HFFc6 (cell line): ENCODE data around the gene ANKS6. TPM values are rescaled to one million over a fixed set of nuclear protein-coding genes. Genes with fewer than 3 reads are reported as not detected.

Source experiments
- DNase-seq: peaks from one replicate; pipeline ENCODE4 v3.0.0-alpha.2; 2018
- H3K27ac Mint-ChIP-seq: 2 replicates; pipeline ENCODE4 v1.8.0; 2020; ENCODE audit warnings: mild to moderate bottlenecking, mixed read lengths
- H3K27me3 Mint-ChIP-seq: 2 replicates; pipeline ENCODE4 v1.8.0; 2021; ENCODE audit warnings: mild to moderate bottlenecking, moderate library complexity, mixed read lengths; ENCODE audit not compliant: insufficient read depth
- H3K36me3 Mint-ChIP-seq: 2 replicates; pipeline ENCODE4 v1.8.0; 2021; ENCODE audit warnings: low read depth, mixed read lengths
- H3K4me1 Mint-ChIP-seq: 2 replicates; pipeline ENCODE4 v1.8.0; 2020; ENCODE audit warnings: low read depth, mixed read lengths
- H3K4me3 Mint-ChIP-seq: 2 replicates; pipeline ENCODE4 v1.8.0; 2020; ENCODE audit warnings: mild to moderate bottlenecking, moderate library complexity, mixed read lengths
- H3K9me3 Mint-ChIP-seq: 2 replicates; pipeline ENCODE4 v1.8.0; 2020; ENCODE audit warnings: mild to moderate bottlenecking, mixed read lengths
- CTCF ChIP-seq: fragments of 200-600 bp; sonication (generic); IDR thresholded peaks from 2 replicates; pipeline ENCODE4 v1.5.0; 2021; ENCODE audit warnings: antibody characterized with exemption, mild to moderate bottlenecking
- total RNA-seq, 6 experiments: library from RNA; stranded (reverse); fragmentation: NEBNext Ultra II Directional; extraction: Animal tissue kit (Norgen Biotek cat#: 25700); gene quantifications; 2 replicates in 1 of 6; 3 replicates in 5 of 6; pipeline ENCODE4 v1.2.3, GENCODE V29; 2021

ANKS6 gene
- total RNA-seq, 6 experiments from 2014 or later = 12.7 to 16.6 (median 14.8) TPM

GRCh38 chr9:98701576-98701975 is 94.8 kb downstream of the ANKS6 start:
- 0 out of 2 replicates have a peak, but pooled peaks cover 9% of the 10 kb centered on the region for H3K9me3 Mint-ChIP-seq
- H3K36me3 Mint-ChIP-seq = no peaks in the 10 kb centered on the region
- no peak overlapping the region for H3K27ac Mint-ChIP-seq
- H3K27me3 Mint-ChIP-seq = peaks cover 28% of the 10 kb centered on the region
- H3K4me3 Mint-ChIP-seq = no peak overlapping the region
- DNase-seq = no peak
- peaks cover 5% of the 10 kb centered on the region for H3K4me1 Mint-ChIP-seq
- TF ChIP-seq CTCF = no peak

- H3K4me1 Mint-ChIP-seq = no peaks in the 10 kb centered on the region
- no peak overlapping the region for H3K4me3 Mint-ChIP-seq
- H3K36me3 Mint-ChIP-seq = no peaks in the 10 kb centered on the region
- no peak overlapping the region for H3K27ac Mint-ChIP-seq
- 0 out of 2 replicates have a peak, but pooled peaks cover 9% of the 10 kb centered on the region for H3K9me3 Mint-ChIP-seq
- DNase-seq = no peak
- H3K27me3 Mint-ChIP-seq = peaks cover 27% of the 10 kb centered on the region
- TF ChIP-seq CTCF = no peak
Observed at GRCh38 chr9:98700801-98701200, 95.6 kb downstream of the ANKS6 start.

GRCh38 chr9:98698856-98699255 is 97.5 kb downstream of the ANKS6 start:
- no peak for TF ChIP-seq CTCF
- DNase-seq = no peak
- Mint-ChIP-seq H3K27ac (no peak overlapping the region), H3K9me3 (0 out of 2 replicates have a peak, but pooled peaks cover 9% of the 10 kb centered on the region), H3K36me3 (no peaks in the 10 kb centered on the region), H3K4me1 (no peaks in the 10 kb centered on the region), H3K27me3 (peaks cover 33% of the 10 kb centered on the region), H3K4me3 (no peak overlapping the region)

GRCh38 chr9:98694943-98695342 is 101.4 kb downstream of the ANKS6 start:
- H3K9me3 Mint-ChIP-seq = no peaks in the 10 kb centered on the region
- TF ChIP-seq CTCF = no peak
- H3K27me3 Mint-ChIP-seq = peaks cover 19% of the 10 kb centered on the region
- DNase-seq = no peak
- no peak overlapping the region for H3K4me3 Mint-ChIP-seq
- no peaks in the 10 kb centered on the region for H3K36me3 Mint-ChIP-seq
- H3K4me1 Mint-ChIP-seq = no peaks in the 10 kb centered on the region
- no peak overlapping the region for H3K27ac Mint-ChIP-seq

GRCh38 chr9:98692392-98692791 is 104.0 kb downstream of the ANKS6 start:
- TF ChIP-seq CTCF = no peak
- H3K36me3 Mint-ChIP-seq = no peaks in the 10 kb centered on the region
- H3K27me3 Mint-ChIP-seq = peaks cover 16% of the 10 kb centered on the region; the same call in 1 of the 2 replicates
- no peak overlapping the region for H3K27ac Mint-ChIP-seq
- DNase-seq = no peak
- H3K9me3 Mint-ChIP-seq = no peaks in the 10 kb centered on the region
- H3K4me3 Mint-ChIP-seq = no peak overlapping the region
- no peaks in the 10 kb centered on the region; the same call in 1 of the 2 replicates for H3K4me1 Mint-ChIP-seq

GRCh38 chr9:98691890-98692289 is 104.5 kb downstream of the ANKS6 start:
- Mint-ChIP-seq H3K27ac (no peak overlapping the region), H3K4me1 (no peaks in the 10 kb centered on the region; the same call in 1 of the 2 replicates), H3K36me3 (no peaks in the 10 kb centered on the region), H3K4me3 (no peak overlapping the region), H3K9me3 (no peaks in the 10 kb centered on the region), H3K27me3 (peaks cover 16% of the 10 kb centered on the region; the same call in 1 of the 2 replicates)
- TF ChIP-seq CTCF = no peak
- no peak for DNase-seq
